Fibroblast of lung (primary cell): Measurements from ENCODE around the gene JUND. TPM values are rescaled to one million over a fixed set of nuclear protein-coding genes. Genes with fewer than 3 reads are reported as not detected.

Experiments used
- DNase-seq, 2 donors: peaks; one replicate each; pipeline versions ENCODE4 v3.0.0 to v3.0.0-alpha.2; 2010; ENCODE audit warnings: low read depth in 2 of 2
- H2AFZ ChIP-seq: 2 replicates; pipeline ENCODE4 v1.5.1; 2012; ENCODE audit warnings: low read length, control low read depth, inconsistent platforms
- H3K27ac ChIP-seq: 2 replicates; pipeline ENCODE4 v1.5.1; 2011; ENCODE audit warnings: low read length, control low read depth; ENCODE audit not compliant: insufficient read depth
- H3K27me3 ChIP-seq: 2 replicates; pipeline ENCODE4 v1.5.1; 2011; ENCODE audit warnings: mild to moderate bottlenecking, low read length; ENCODE audit not compliant: control insufficient read depth, insufficient read depth
- H3K36me3 ChIP-seq: 2 replicates; pipeline ENCODE4 v1.5.1; 2011; ENCODE audit warnings: low read length; ENCODE audit not compliant: control insufficient read depth, insufficient read depth
- H3K4me1 ChIP-seq: 2 replicates; pipeline ENCODE4 v1.5.1; 2011; ENCODE audit warnings: low read length; ENCODE audit not compliant: control insufficient read depth, insufficient read depth; ENCODE audit errors: extremely low read depth
- H3K4me2 ChIP-seq: 2 replicates; pipeline ENCODE4 v1.5.1; 2011; ENCODE audit warnings: low read length, control low read depth; ENCODE audit not compliant: insufficient read depth; ENCODE audit errors: extremely low read depth
- H3K4me3 ChIP-seq, 4 experiments: fragments of 200-600 bp in 1 of 4; sonication (generic) in 1 of 4; replicated peaks in 1 of 4; 2 replicates each; pipeline ENCODE4 v1.5.1; 2011 to 2016; ENCODE audit warnings: low read length in 4 of 4, low read depth in 3 of 4, mild to moderate bottlenecking in 3 of 4, control low read depth in 2 of 4, inconsistent platforms in 1 of 4, mixed read lengths in 1 of 4; ENCODE audit not compliant: insufficient read depth in 1 of 4; ENCODE audit errors: control extremely low read depth in 1 of 4
- H3K79me2 ChIP-seq: 2 replicates; pipeline ENCODE4 v1.5.1; 2012; ENCODE audit warnings: mild to moderate bottlenecking, low read length, inconsistent platforms; ENCODE audit not compliant: control insufficient read depth, insufficient read depth
- H3K9ac ChIP-seq: 2 replicates; pipeline ENCODE4 v1.5.1; 2011; ENCODE audit warnings: mild to moderate bottlenecking, low read length, control low read depth; ENCODE audit not compliant: insufficient read depth
- H3K9me3 ChIP-seq: 2 replicates; pipeline ENCODE4 v1.5.1; 2012; ENCODE audit warnings: low read depth, low read length; ENCODE audit not compliant: control insufficient read depth, insufficient read depth
- H4K20me1 ChIP-seq: 2 replicates; pipeline ENCODE4 v1.5.1; 2011; ENCODE audit warnings: low read length; ENCODE audit not compliant: control insufficient read depth, insufficient read depth; ENCODE audit errors: extremely low read depth
- EZH2 ChIP-seq: IDR thresholded peaks from 2 replicates; pipeline ENCODE4 v1.5.1; 2012; ENCODE audit warnings: low read length, control low read depth, mild to moderate bottlenecking; ENCODE audit errors: missing control alignments
- polyA plus RNA-seq, 2 donors: library from polyadenylated mRNA; depleted of rRNA in 1 of 2; stranded (reverse) in 1 of 2; unstranded in 1 of 2; fragments of >200 nt; gene quantifications; 2 replicates each; pipeline ENCODE4 v1.2.1, GENCODE V29; 2011 to 2012; ENCODE audit warnings: missing spikeins in 1 of 2
- total RNA-seq: library from RNA; depleted of rRNA; stranded (reverse); fragments of >200 nt; gene quantifications from 2 replicates; pipeline ENCODE4 v1.2.1, GENCODE V29; 2014
- TF ChIP-seq, protein P1 (sequence below), 2 donors: IDR thresholded peaks in 1 of 2; conservative IDR thresholded peaks in 1 of 2; 1 replicate in 1 of 2; 2 replicates in 1 of 2; pipeline ENCODE4 v1.5.1; 2011 to 2012; ENCODE audit warnings: low read length in 2 of 2, control low read depth in 1 of 2, inconsistent platforms in 1 of 2, low read depth in 1 of 2, mild to moderate bottlenecking in 1 of 2

JUND gene
- total and polyA plus RNA-seq, 2 donors (not counting 1 experiment from before 2014, with no cell fraction given): 65.8 to 166 TPM

DNA sequence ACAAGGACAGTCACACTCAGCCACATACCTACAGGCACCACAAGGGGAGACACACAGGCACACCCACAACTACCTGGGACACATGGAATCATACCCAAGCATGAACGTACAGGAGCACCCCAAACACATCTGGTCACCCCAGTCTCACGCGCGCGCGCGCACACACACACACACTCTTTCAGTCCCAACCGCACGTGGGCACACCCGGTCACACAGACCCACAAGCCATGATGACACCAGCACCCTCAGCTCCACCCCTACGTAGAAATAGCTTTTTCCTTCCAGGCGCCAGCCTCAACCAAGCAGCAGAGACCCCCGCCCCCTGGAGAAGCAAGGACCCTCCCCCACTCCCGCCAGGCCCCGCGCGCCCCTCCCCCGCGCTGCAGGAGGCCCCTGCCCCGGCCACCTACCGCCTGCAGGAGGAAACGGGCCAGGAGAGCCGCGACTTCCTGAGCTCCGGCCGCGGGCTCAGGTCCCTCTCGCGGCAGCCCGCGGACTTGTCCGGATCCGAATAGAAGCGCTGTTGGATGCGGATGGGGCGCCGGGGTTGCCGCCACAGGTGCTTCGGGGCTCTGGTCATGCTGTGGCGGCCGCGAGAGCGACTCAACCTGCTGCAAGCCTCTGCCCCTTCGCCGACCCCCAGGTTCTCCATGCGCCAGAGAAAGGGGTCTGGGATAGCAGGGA lies 48.7 kb downstream of the JUND start:
- no peak overlapping the region for H2AFZ ChIP-seq
- no peak for DNase-seq

DNA sequence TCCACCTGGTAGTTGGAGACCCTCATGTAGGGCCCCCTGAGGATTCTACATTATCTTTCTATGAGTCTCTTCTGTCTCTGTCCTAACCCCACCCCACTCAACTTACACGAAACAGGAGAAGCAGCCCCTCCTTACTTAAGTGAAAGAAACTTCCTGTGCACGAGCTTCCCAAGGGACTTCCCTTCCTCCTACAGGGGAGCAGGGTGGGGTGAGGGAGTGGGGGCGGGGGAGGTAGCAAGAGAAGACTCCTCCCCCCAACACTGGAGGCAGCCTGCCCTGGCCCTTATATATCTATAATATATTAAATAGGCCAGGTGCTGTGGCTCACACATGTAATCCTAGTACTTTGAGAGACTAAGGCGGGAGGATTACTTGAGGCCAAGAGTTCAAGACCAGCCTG lies 49.6 kb downstream of the JUND start:
- no peaks in the 10 kb centered on the region for H3K4me1 ChIP-seq
- no peaks in the 10 kb centered on the region for H3K79me2 ChIP-seq
- DNase-seq: no peak

More for the DNA sequence above, 48.7 kb downstream of the JUND start:
- H3K27me3 ChIP-seq: peaks cover 14% of the 10 kb centered on the region
- H3K9me3 ChIP-seq: no peaks in the 10 kb centered on the region
- no peak overlapping the region for H3K4me3 ChIP-seq
- no peak for TF ChIP-seq EZH2
- TF ChIP-seq, protein P1, sequence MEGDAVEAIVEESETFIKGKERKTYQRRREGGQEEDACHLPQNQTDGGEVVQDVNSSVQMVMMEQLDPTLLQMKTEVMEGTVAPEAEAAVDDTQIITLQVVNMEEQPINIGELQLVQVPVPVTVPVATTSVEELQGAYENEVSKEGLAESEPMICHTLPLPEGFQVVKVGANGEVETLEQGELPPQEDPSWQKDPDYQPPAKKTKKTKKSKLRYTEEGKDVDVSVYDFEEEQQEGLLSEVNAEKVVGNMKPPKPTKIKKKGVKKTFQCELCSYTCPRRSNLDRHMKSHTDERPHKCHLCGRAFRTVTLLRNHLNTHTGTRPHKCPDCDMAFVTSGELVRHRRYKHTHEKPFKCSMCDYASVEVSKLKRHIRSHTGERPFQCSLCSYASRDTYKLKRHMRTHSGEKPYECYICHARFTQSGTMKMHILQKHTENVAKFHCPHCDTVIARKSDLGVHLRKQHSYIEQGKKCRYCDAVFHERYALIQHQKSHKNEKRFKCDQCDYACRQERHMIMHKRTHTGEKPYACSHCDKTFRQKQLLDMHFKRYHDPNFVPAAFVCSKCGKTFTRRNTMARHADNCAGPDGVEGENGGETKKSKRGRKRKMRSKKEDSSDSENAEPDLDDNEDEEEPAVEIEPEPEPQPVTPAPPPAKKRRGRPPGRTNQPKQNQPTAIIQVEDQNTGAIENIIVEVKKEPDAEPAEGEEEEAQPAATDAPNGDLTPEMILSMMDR (conservative IDR thresholded peaks at IDR 0.05 in 1 of 2, IDR thresholded peaks at IDR 0.05 in 1 of 2; ENCODE audit: low read depth in 1 of 2, low read length in 2 of 2): no peak
- H4K20me1 ChIP-seq: no peaks in the 10 kb centered on the region
- H3K27ac ChIP-seq: no peak overlapping the region
- no peak overlapping the region for H3K9ac ChIP-seq
- no peak overlapping the region for H3K4me2 ChIP-seq
- H3K36me3 ChIP-seq: no peaks in the 10 kb centered on the region
- H3K79me2 ChIP-seq: no peaks in the 10 kb centered on the region
- H3K4me1 ChIP-seq: no peaks in the 10 kb centered on the region

DNA sequence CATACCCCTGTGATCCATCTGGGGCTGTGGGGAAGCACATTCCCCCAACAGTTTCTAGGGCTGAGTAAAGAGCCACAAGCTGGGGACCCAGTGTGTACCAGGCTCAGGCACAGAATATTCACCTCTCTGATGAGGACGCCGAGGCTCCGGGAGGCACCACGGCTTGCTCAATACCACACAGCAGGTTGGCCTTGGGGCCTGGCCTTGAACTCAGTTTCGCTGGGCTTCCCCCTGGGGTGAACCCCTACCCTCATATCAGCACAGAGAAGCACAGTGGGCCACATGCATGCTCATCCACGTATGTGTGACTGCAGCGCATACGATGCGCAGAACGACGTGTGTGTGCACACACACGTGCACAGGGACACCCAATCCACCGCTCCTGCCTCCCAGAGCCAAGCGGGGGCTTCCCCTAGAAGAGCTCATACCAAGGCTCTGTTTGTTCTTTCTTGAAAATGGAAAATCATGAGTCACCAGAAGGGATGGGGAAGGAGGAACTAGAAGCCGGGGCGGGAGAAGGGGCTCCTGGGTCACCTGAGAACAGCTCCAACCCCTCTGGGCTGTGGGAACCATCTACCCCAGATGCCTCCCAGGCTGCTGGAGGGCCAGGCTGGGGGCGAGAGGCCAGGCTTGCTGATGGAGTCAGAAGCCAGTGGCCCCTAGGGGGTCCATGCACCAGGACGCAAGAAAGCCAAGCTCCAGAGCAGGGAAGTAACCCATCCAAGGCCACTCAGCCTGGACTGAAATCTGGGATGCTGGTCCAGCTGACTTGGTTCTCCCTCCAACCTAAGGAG lies 50.3 kb downstream of the JUND start:
- no peak for DNase-seq
- Histone ChIP-seq H3K79me2 (no peaks in the 10 kb centered on the region), H3K4me1 (no peaks in the 10 kb centered on the region), H3K9me3 (no peaks in the 10 kb centered on the region), H3K4me3 (no peak overlapping the region), H2AFZ (no peak overlapping the region), H3K36me3 (no peaks in the 10 kb centered on the region), H3K9ac (no peak overlapping the region), H3K27ac (no peak overlapping the region), H4K20me1 (no peaks in the 10 kb centered on the region), H3K27me3 (peaks cover 11% of the 10 kb centered on the region), H3K4me2 (no peak overlapping the region)
- TF ChIP-seq EZH2: no peak

More for the DNA sequence above, 49.6 kb downstream of the JUND start:
- Histone ChIP-seq H3K9me3 (no peaks in the 10 kb centered on the region), H2AFZ (no peak overlapping the region), H3K27ac (no peak overlapping the region), H4K20me1 (no peaks in the 10 kb centered on the region), H3K4me3 (no peak overlapping the region), H3K36me3 (no peaks in the 10 kb centered on the region), H3K9ac (no peak overlapping the region), H3K4me2 (no peak overlapping the region), H3K27me3 (peaks cover 11% of the 10 kb centered on the region)
- TF ChIP-seq, protein P1 (conservative IDR thresholded peaks at IDR 0.05 in 1 of 2, IDR thresholded peaks at IDR 0.05 in 1 of 2; ENCODE audit: low read depth in 1 of 2, low read length in 2 of 2): no peak
- no peak for TF ChIP-seq EZH2
